Endothelial cell of umbilical vein (primary cell): ENCODE measurements around the gene HSPA6. TPM values are rescaled to one million over a fixed set of nuclear protein-coding genes. Genes with fewer than 3 reads are reported as not detected.

Experiments
- BruUV-seq: library from RNA; stranded (reverse); fragments of 400-500 nt; replicated peaks from 2 replicates; lab custom pipeline; 2021; lab: Mats Ljungman, UMichigan
- CTCF ChIA-PET: fragments of 300-600, 350-600 bp; sonication (Branson Sonifier 250); formaldehyde crosslinking; loops from one replicate; lab custom pipeline; 2021; ENCODE audit warnings: antibody characterized with exemption, inconsistent platforms; lab: Charles Lee
- POLR2A ChIA-PET: fragments of 300-600, 350-600 bp; sonication (Branson Sonifier 250); formaldehyde crosslinking; loops from one replicate; lab custom pipeline; 2021; ENCODE audit warnings: antibody characterized with exemption, inconsistent platforms; lab: Charles Lee
- DNase-seq: peaks from one replicate; pipeline ENCODE4 v3.0.0-alpha.2; 2011; ENCODE audit warnings: low read depth, low spot score
- FAIRE-seq: peaks from 2 replicates; lab custom pipeline; 2011; peaks lifted over from hg19 to GRCh38; lab: Jason Lieb, UNC
- H2AFZ ChIP-seq: 2 replicates; pipeline ENCODE4 v1.6.0; 2012; ENCODE audit warnings: low read depth, low read length, control low read depth, inconsistent platforms
- H3K27ac ChIP-seq: 2 replicates; pipeline ENCODE4 v1.5.1; 2011; ENCODE audit warnings: low read depth, mild to moderate bottlenecking, control low read depth, low read length, moderate library complexity; ENCODE audit not compliant: insufficient read depth
- H3K27me3 ChIP-seq, 2 experiments: 2 replicates each; pipeline versions ENCODE4 v1.6.0 to v1.6.1; 2011; ENCODE audit warnings: low read length in 2 of 2, mixed read lengths in 1 of 2; ENCODE audit not compliant: control insufficient read depth in 2 of 2, insufficient read depth in 2 of 2
- H3K36me3 ChIP-seq, 2 experiments: 2 replicates in 1 of 2; 3 replicates in 1 of 2; pipeline ENCODE4 v1.5.1; 2011; ENCODE audit warnings: low read length in 2 of 2, mild to moderate bottlenecking in 1 of 2, moderate library complexity in 1 of 2; ENCODE audit not compliant: control insufficient read depth in 2 of 2, insufficient read depth in 2 of 2; ENCODE audit errors: extremely low read depth in 1 of 2
- H3K4me1 ChIP-seq: 3 replicates; pipeline ENCODE4 v1.5.1; 2011; ENCODE audit warnings: mild to moderate bottlenecking, low read length; ENCODE audit not compliant: control insufficient read depth, insufficient read depth; ENCODE audit errors: extremely low read depth
- H3K4me2 ChIP-seq: 2 replicates; pipeline ENCODE4 v1.6.1; 2011; ENCODE audit warnings: low read length, control low read depth, mixed read lengths; ENCODE audit not compliant: insufficient read depth
- H3K4me3 ChIP-seq, 3 experiments: fragments of 200-600 bp in 1 of 3; sonication (generic), shearing (Covaris generic) in 1 of 3; replicated peaks in 1 of 3; 2 replicates each; pipeline ENCODE4 v1.5.1; 2011 to 2016; ENCODE audit warnings: control low read depth in 3 of 3, low read length in 3 of 3, mild to moderate bottlenecking in 2 of 3, inconsistent platforms in 1 of 3, low read depth in 1 of 3, moderate library complexity in 1 of 3; ENCODE audit not compliant: insufficient read depth in 1 of 3
- H3K79me2 ChIP-seq: 2 replicates; pipeline ENCODE4 v1.6.0; 2012; ENCODE audit warnings: low read length, inconsistent platforms; ENCODE audit not compliant: control insufficient read depth, insufficient read depth
- H3K9ac ChIP-seq: replicated peaks from 2 replicates; pipeline ENCODE3; 2011; ENCODE audit warnings: low read length, control low read depth; ENCODE audit not compliant: insufficient read depth; ENCODE audit errors: extremely low read depth
- H3K9me1 ChIP-seq: replicated peaks from 3 replicates; pipeline ENCODE4 v1.6.0; 2011; ENCODE audit warnings: mild to moderate bottlenecking, low read length; ENCODE audit not compliant: control insufficient read depth, insufficient read depth; ENCODE audit errors: extremely low read depth
- H3K9me3 ChIP-seq: replicated peaks from 2 replicates; pipeline ENCODE4 v1.5.1; 2012; ENCODE audit warnings: low read length, inconsistent platforms; ENCODE audit not compliant: control insufficient read depth, insufficient read depth
- H4K20me1 ChIP-seq: replicated peaks from 2 replicates; pipeline ENCODE3; 2011; ENCODE audit warnings: mild to moderate bottlenecking, low read length; ENCODE audit not compliant: control insufficient read depth, insufficient read depth; ENCODE audit errors: extremely low read depth
- EZH2 ChIP-seq: IDR thresholded peaks from 2 replicates; pipeline ENCODE4 v1.6.1; 2012; ENCODE audit warnings: borderline replicate concordance, low read depth, mild to moderate bottlenecking, moderate library complexity, low read length, inconsistent platforms; ENCODE audit not compliant: severe bottlenecking
- FOS ChIP-seq: IDR thresholded peaks from 2 replicates; pipeline ENCODE4 v1.6.1; 2011; ENCODE audit warnings: mild to moderate bottlenecking, low read length, moderate library complexity, borderline replicate concordance; ENCODE audit not compliant: insufficient read depth
- GATA2 ChIP-seq: IDR thresholded peaks from 2 replicates; pipeline ENCODE4 v1.7.0; 2011; ENCODE audit warnings: low read depth, mild to moderate bottlenecking, moderate library complexity, mixed read lengths, low read length; ENCODE audit not compliant: insufficient read length, insufficient read depth
- JUN ChIP-seq: IDR thresholded peaks from 2 replicates; pipeline ENCODE4 v1.6.1; 2011; ENCODE audit warnings: borderline replicate concordance, low read depth; ENCODE audit not compliant: insufficient read length, insufficient read depth
- MAX ChIP-seq: IDR thresholded peaks from 2 replicates; pipeline ENCODE4 v1.6.1; 2011; ENCODE audit not compliant: insufficient read depth, insufficient read length
- MYC ChIP-seq: IDR thresholded peaks from one replicate; pipeline ENCODE4 v1.6.1; 2011; ENCODE audit warnings: mild to moderate bottlenecking, low read depth, low read length
- POLR2A ChIP-seq: IDR thresholded peaks from 2 replicates; pipeline ENCODE4 v1.6.1; 2012; ENCODE audit warnings: low read depth, mild to moderate bottlenecking, control low read depth, low read length
- POLR2AphosphoS5 ChIP-seq: IDR thresholded peaks from 2 replicates; pipeline ENCODE4 v1.6.1; 2012; ENCODE audit warnings: low read depth, mild to moderate bottlenecking, control low read depth, low read length, moderate library complexity; ENCODE audit not compliant: insufficient read depth
- dilution Hi-C: fragments of 300-500 bp; cut with MboI; formaldehyde crosslinking; loops from one replicate; pipeline ENCODE4 v1.15.0; 2019; ENCODE audit warnings: low sequenced_read_pairs; ENCODE audit not compliant: extremely low pct_ligation_motif_present
- intact Hi-C: fragments of 100-400 bp; cut with micrococcal nuclease; formaldehyde crosslinking; loops from one replicate; pipeline ENCODE4 v1.10.0; 2022
- polyA plus RNA-seq, 4 experiments: library from polyadenylated mRNA; depleted of rRNA in 3 of 4; stranded (reverse) in 3 of 4; unstranded in 1 of 4; fragments of >200 nt; gene quantifications; 2 replicates each; pipeline versions ENCODE4 v1.2.1 to v1.2.3, GENCODE V29; 2011 to 2012; ENCODE audit warnings: missing spikeins in 1 of 4
- total RNA-seq: library from RNA; stranded (reverse); gene quantifications from 2 replicates; pipeline ENCODE4 v1.2.3, GENCODE V29; 2021
- TF ChIP-seq, protein P1 (sequence below), 2 donors: IDR thresholded peaks; 1 replicate in 1 of 2; 2 replicates in 1 of 2; pipeline ENCODE4 v1.5.1; 2011; ENCODE audit warnings: low read length in 2 of 2, mild to moderate bottlenecking in 2 of 2, moderate library complexity in 2 of 2, control low read depth in 1 of 2, inconsistent platforms in 1 of 2, low read depth in 1 of 2; ENCODE audit not compliant: insufficient read depth in 1 of 2; ENCODE audit errors: extremely low read depth in 1 of 2

Gene HSPA6
- total and polyA plus RNA-seq, 2 donors (not counting 3 experiments of a cell fraction or from before 2014, with no cell fraction given) = 0.10 to 0.13 TPM

DNA sequence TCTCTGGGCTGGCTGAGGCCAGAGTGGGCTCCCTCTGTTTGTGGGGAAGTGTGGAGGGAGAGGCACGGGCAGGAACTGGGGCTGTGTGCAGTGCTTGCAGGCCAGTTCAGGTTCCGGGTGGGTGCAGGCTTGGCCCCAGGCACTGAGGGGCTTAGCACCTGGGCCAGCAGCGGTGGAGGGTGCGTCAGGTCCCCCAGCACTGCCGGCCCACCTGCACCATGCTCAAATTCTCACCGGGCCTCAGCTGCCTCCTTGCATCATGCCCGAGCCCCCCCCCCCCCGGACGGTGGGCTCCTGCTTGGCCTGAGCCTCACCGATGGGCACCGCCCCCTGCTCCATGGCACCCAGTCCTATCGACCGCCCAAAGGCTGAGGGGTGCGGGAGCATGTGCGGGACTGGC lies 45.4 kb upstream of the HSPA6 start:
- Histone ChIP-seq H3K4me2 (no peak overlapping the region), H4K20me1 (no peaks in the 10 kb centered on the region), H3K4me3 (no peak overlapping the region), H3K4me1 (no peaks in the 10 kb centered on the region), H3K79me2 (no peaks in the 10 kb centered on the region), H3K36me3 (no peaks in the 10 kb centered on the region), H2AFZ (no peak overlapping the region), H3K9me1 (no peaks in the 10 kb centered on the region), H3K9ac (no peak overlapping the region), H3K27ac (no peak overlapping the region), H3K9me3 (no peaks in the 10 kb centered on the region), H3K27me3 (peaks cover 2 to 3% of the 10 kb centered on the region in 2 experiments)
- intact Hi-C loops = no loop called here
- DNase-seq (no peak), FAIRE-seq (no peak)
- ChIA-PET POLR2A (no interaction called here), CTCF (no interaction called here)
- BruUV-seq = no TSS peak
- TF ChIP-seq EZH2 = no peak
- no peak for TF ChIP-seq POLR2A
- TF ChIP-seq POLR2AphosphoS5 = no peak
- TF ChIP-seq MAX = no peak
- TF ChIP-seq, protein P1, sequence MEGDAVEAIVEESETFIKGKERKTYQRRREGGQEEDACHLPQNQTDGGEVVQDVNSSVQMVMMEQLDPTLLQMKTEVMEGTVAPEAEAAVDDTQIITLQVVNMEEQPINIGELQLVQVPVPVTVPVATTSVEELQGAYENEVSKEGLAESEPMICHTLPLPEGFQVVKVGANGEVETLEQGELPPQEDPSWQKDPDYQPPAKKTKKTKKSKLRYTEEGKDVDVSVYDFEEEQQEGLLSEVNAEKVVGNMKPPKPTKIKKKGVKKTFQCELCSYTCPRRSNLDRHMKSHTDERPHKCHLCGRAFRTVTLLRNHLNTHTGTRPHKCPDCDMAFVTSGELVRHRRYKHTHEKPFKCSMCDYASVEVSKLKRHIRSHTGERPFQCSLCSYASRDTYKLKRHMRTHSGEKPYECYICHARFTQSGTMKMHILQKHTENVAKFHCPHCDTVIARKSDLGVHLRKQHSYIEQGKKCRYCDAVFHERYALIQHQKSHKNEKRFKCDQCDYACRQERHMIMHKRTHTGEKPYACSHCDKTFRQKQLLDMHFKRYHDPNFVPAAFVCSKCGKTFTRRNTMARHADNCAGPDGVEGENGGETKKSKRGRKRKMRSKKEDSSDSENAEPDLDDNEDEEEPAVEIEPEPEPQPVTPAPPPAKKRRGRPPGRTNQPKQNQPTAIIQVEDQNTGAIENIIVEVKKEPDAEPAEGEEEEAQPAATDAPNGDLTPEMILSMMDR (IDR thresholded peaks at IDR 0.05; ENCODE audit: extremely low read depth in 1 of 2, insufficient read depth in 1 of 2, low read depth in 1 of 2, low read length in 2 of 2) = no peak
- no peak for TF ChIP-seq MYC
- TF ChIP-seq GATA2 = no peak
- no peak for TF ChIP-seq FOS
- TF ChIP-seq JUN = no peak
- dilution Hi-C loops = no loop called here
